HUES6 (cell line): ENCODE data around the gene C15orf62.
A peak's percentile ranks its signal among the peaks of the same experiment; 100 is the strongest.

ENCODE experiments used
- H3K27ac ChIP-seq: 2 replicates; pipeline ENCODE4 v1.7.0; 2013; ENCODE audit warnings: low read depth, mild to moderate bottlenecking, low read length, inconsistent platforms
- H3K27me3 ChIP-seq: 2 replicates; pipeline ENCODE4 v1.6.1; 2013; ENCODE audit warnings: low read length; ENCODE audit not compliant: control insufficient read depth, insufficient read depth
- H3K36me3 ChIP-seq: 2 replicates; pipeline ENCODE4 v1.6.1; 2013; ENCODE audit warnings: low read length; ENCODE audit not compliant: control insufficient read depth, insufficient read depth
- H3K4me1 ChIP-seq: 2 replicates; pipeline ENCODE4 v1.6.1; 2013; ENCODE audit warnings: low read length; ENCODE audit not compliant: control insufficient read depth, insufficient read depth
- H3K4me3 ChIP-seq: 2 replicates; pipeline ENCODE4 v1.5.1; 2013; ENCODE audit warnings: low read depth, low read length
- H3K9ac ChIP-seq: one replicate; pipeline ENCODE4 v1.6.1; 2013; ENCODE audit warnings: mild to moderate bottlenecking, low read length
- H3K9me3 ChIP-seq: 2 replicates; pipeline ENCODE4 v1.6.1; 2013; ENCODE audit warnings: low read depth, low read length; ENCODE audit not compliant: control insufficient read depth, insufficient read depth

C15orf62 gene

GRCh38 chr15:40769274-40770146 lies at the start of gene C15orf62:
C15orf62 (plus strand) TSS chr15:40769980; CDS start chr15:40770496, 516 bp downstream.
- peaks cover 43% of the 10 kb centered on the region for H3K4me1 ChIP-seq
- H3K4me3 ChIP-seq = no peak within 1 kb of the TSS
- no peak within 1 kb of the TSS for H3K9ac ChIP-seq
- no peaks in the 10 kb centered on the region for H3K27me3 ChIP-seq
- H3K9me3 ChIP-seq = no peaks in the 10 kb centered on the region
- peaks cover 34% of the 10 kb centered on the region for H3K36me3 ChIP-seq
- no peak within 1 kb of the TSS for H3K27ac ChIP-seq

GRCh38 chr15:40721701-40722100 lies 48.1 kb upstream of the C15orf62 start:
- Histone ChIP-seq H3K4me1 (no peaks in the 10 kb centered on the region), H3K27me3 (no peaks in the 10 kb centered on the region), H3K4me3 (no peak overlapping the region), H3K9me3 (no peaks in the 10 kb centered on the region), H3K27ac (no peak overlapping the region), H3K36me3 (peaks cover 42% of the 10 kb centered on the region), H3K9ac (no peak overlapping the region)

GRCh38 chr15:40722354-40722753 lies 47.4 kb upstream of the C15orf62 start:
- Histone ChIP-seq H3K4me3 (no peak overlapping the region), H3K36me3 (peaks cover 42% of the 10 kb centered on the region), H3K27ac (no peak overlapping the region), H3K9me3 (no peaks in the 10 kb centered on the region), H3K4me1 (no peaks in the 10 kb centered on the region), H3K9ac (no peak overlapping the region), H3K27me3 (no peaks in the 10 kb centered on the region)

GRCh38 chr15:40722934-40723333 lies 46.8 kb upstream of the C15orf62 start:
- Histone ChIP-seq H3K4me3 (no peak overlapping the region), H3K9me3 (no peaks in the 10 kb centered on the region), H3K36me3 (peaks cover 38% of the 10 kb centered on the region), H3K4me1 (no peaks in the 10 kb centered on the region), H3K9ac (no peak overlapping the region), H3K27me3 (no peaks in the 10 kb centered on the region), H3K27ac (no peak overlapping the region)

- Histone ChIP-seq H3K27me3 (no peaks in the 10 kb centered on the region), H3K4me1 (no peaks in the 10 kb centered on the region)
Measured at GRCh38 chr15:40723919-40724318, 45.9 kb upstream of the C15orf62 start.

GRCh38 chr15:40731034-40731433 lies 38.7 kb upstream of the C15orf62 start:
- Histone ChIP-seq H3K36me3 (peaks cover 67% of the 10 kb centered on the region), H3K27ac (no peak overlapping the region), H3K27me3 (no peaks in the 10 kb centered on the region)

More at GRCh38 chr15:40723919-40724318, 45.9 kb upstream of the C15orf62 start:
- no peak overlapping the region for H3K9ac ChIP-seq
- no peak overlapping the region for H3K4me3 ChIP-seq
- H3K9me3 ChIP-seq = no peaks in the 10 kb centered on the region
- no peak overlapping the region for H3K27ac ChIP-seq
- peaks cover 38% of the 10 kb centered on the region for H3K36me3 ChIP-seq

GRCh38 chr15:40736575-40736974 lies 33.2 kb upstream of the C15orf62 start:
- Histone ChIP-seq H3K9me3 (no peaks in the 10 kb centered on the region), H3K4me1 (peaks cover 27% of the 10 kb centered on the region), H3K9ac (no peak overlapping the region), H3K36me3 (peaks cover 67% of the 10 kb centered on the region), H3K27ac (no peak overlapping the region), H3K27me3 (no peaks in the 10 kb centered on the region), H3K4me3 (no peak overlapping the region)

More at GRCh38 chr15:40731034-40731433, 38.7 kb upstream of the C15orf62 start:
- no peaks in the 10 kb centered on the region for H3K9me3 ChIP-seq
- H3K4me3 ChIP-seq = no peak overlapping the region
- H3K4me1 ChIP-seq = no peaks in the 10 kb centered on the region
- no peak overlapping the region for H3K9ac ChIP-seq

- Histone ChIP-seq H3K9ac (no peak overlapping the region), H3K27me3 (no peaks in the 10 kb centered on the region), H3K36me3 (peaks cover 62% of the 10 kb centered on the region), H3K9me3 (no peaks in the 10 kb centered on the region), H3K4me3 (no peak overlapping the region), H3K27ac (no peak overlapping the region), H3K4me1 (peaks cover 27% of the 10 kb centered on the region)
Measured at GRCh38 chr15:40737048-40737447, 32.7 kb upstream of the C15orf62 start.

- Histone ChIP-seq H3K4me1 (peaks cover 27% of the 10 kb centered on the region), H3K4me3 (peak overlapping the region; percentile 5; the same call in 1 of the 2 replicates), H3K36me3 (peaks cover 65% of the 10 kb centered on the region), H3K9me3 (no peaks in the 10 kb centered on the region), H3K9ac (peak overlapping the region; percentile 55), H3K27ac (peak overlapping the region; percentile 61; the same call in 1 of the 2 replicates), H3K27me3 (no peaks in the 10 kb centered on the region)
Measured at GRCh38 chr15:40739047-40739446, 30.7 kb upstream of the C15orf62 start.

GRCh38 chr15:40739854-40740253 lies 29.9 kb upstream of the C15orf62 start:
- Histone ChIP-seq H3K4me1 (peaks cover 27% of the 10 kb centered on the region), H3K36me3 (peaks cover 65% of the 10 kb centered on the region), H3K9me3 (no peaks in the 10 kb centered on the region), H3K9ac (peak overlapping the region; percentile 55), H3K4me3 (no peak overlapping the region), H3K27me3 (no peaks in the 10 kb centered on the region), H3K27ac (peak overlapping the region; percentile 61; the same call in 1 of the 2 replicates)

GRCh38 chr15:40743485-40743901 lies 26.3 kb upstream of the C15orf62 start:
- Histone ChIP-seq H3K4me3 (no peak overlapping the region), H3K9ac (no peak overlapping the region), H3K36me3 (peaks cover 42% of the 10 kb centered on the region), H3K9me3 (no peaks in the 10 kb centered on the region), H3K27me3 (no peaks in the 10 kb centered on the region), H3K4me1 (peaks cover 21% of the 10 kb centered on the region), H3K27ac (no peak overlapping the region)
